ENCODE data around the gene ASPM.

- TF ChIP-seq CTCF (optimal IDR thresholded peaks at IDR 0.05 in 1 of 3, IDR thresholded peaks at IDR 0.05 in 1 of 3, conservative IDR thresholded peaks at IDR 0.05 in 1 of 3; ENCODE audit: extremely low read depth in 1 of 3, insufficient read depth in 2 of 3, low read length in 3 of 3) (no peak), EZH2 (IDR thresholded peaks at IDR 0.05; ENCODE audit: low read length) (no peak)
Observed at GRCh38 chr1:197116156-197116555, 30.3 kb downstream of the ASPM start.
